ENCODE measurements around the gene CEP126.

DNA sequence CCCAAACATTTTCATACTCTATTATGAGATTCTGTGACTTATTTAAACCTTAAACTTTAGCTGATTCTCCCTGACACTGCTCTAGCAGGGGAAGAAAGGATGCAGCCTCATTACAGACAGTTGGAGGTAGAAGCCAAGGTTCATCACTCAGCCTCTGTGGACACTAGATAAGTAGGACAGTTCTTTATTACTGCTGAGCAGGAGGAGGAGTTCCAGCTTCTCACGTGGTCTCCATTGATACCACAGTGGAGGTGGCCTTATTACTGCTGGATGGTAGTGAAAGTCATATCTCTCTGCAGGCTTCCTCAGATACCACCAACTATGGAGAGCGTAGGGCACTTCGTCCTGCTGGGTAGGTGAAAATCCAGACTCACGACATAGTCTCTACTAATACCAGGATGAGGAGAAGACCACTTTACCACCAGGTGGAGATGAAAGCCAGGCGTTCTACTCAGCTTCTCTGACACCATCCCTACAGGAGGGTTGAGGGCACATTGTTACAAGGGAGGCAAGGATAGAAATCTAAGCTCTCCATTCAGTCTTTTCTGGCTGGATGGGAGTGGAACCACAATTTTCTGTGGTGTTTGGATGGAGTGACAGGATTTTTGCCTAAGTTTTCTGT is 14.6 kb downstream of the CEP126 start:
- TF ChIP-seq SIN3A (IDR thresholded peaks at IDR 0.05; ENCODE audit: borderline replicate concordance, insufficient read depth, low read length) (no peak), POLR2AphosphoS5 (IDR thresholded peaks at IDR 0.05; ENCODE audit: low read depth, low read length) (no peak), TAF1 (IDR thresholded peaks at IDR 0.05; ENCODE audit: borderline replicate concordance, insufficient read depth, low read length) (no peak)
- TF ChIP-seq, protein P1, sequence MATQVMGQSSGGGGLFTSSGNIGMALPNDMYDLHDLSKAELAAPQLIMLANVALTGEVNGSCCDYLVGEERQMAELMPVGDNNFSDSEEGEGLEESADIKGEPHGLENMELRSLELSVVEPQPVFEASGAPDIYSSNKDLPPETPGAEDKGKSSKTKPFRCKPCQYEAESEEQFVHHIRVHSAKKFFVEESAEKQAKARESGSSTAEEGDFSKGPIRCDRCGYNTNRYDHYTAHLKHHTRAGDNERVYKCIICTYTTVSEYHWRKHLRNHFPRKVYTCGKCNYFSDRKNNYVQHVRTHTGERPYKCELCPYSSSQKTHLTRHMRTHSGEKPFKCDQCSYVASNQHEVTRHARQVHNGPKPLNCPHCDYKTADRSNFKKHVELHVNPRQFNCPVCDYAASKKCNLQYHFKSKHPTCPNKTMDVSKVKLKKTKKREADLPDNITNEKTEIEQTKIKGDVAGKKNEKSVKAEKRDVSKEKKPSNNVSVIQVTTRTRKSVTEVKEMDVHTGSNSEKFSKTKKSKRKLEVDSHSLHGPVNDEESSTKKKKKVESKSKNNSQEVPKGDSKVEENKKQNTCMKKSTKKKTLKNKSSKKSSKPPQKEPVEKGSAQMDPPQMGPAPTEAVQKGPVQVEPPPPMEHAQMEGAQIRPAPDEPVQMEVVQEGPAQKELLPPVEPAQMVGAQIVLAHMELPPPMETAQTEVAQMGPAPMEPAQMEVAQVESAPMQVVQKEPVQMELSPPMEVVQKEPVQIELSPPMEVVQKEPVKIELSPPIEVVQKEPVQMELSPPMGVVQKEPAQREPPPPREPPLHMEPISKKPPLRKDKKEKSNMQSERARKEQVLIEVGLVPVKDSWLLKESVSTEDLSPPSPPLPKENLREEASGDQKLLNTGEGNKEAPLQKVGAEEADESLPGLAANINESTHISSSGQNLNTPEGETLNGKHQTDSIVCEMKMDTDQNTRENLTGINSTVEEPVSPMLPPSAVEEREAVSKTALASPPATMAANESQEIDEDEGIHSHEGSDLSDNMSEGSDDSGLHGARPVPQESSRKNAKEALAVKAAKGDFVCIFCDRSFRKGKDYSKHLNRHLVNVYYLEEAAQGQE (IDR thresholded peaks at IDR 0.05; ENCODE audit: insufficient read depth in 1 of 2, low read depth in 2 of 2, low read length in 2 of 2) = no peak
